HEK293 (cell line): ENCODE results near the gene LGALS13.

ENCODE experiments used
- BCL11A ChIP-seq: fragments of 450-650 bp; formaldehyde crosslinking; IDR thresholded peaks from 2 replicates; pipeline ENCODE4 v1.5.1; 2016; ENCODE audit warnings: low read depth, missing biosample characterization, missing genetic modification characterization
- CTCF ChIP-seq: fragments of 450-650 bp; formaldehyde crosslinking; IDR thresholded peaks from 2 replicates; pipeline ENCODE4 v1.5.1; 2016; ENCODE audit warnings: missing biosample characterization, missing genetic modification characterization
- KLF1 ChIP-seq: fragments of 450-650 bp; formaldehyde crosslinking; IDR thresholded peaks from 2 replicates; pipeline ENCODE4 v1.5.1; 2016; ENCODE audit warnings: missing biosample characterization, missing genetic modification characterization
- REST ChIP-seq: fragments of 450-650 bp; formaldehyde crosslinking; IDR thresholded peaks from 2 replicates; pipeline ENCODE4 v1.5.1; 2016; ENCODE audit warnings: missing biosample characterization, missing genetic modification characterization
- YY1 ChIP-seq: fragments of 450-650 bp; formaldehyde crosslinking; IDR thresholded peaks from 2 replicates; pipeline ENCODE4 v1.5.1; 2018; ENCODE audit warnings: missing biosample characterization, missing genetic modification characterization
- ZNF10 ChIP-seq: fragments of 450-650 bp; formaldehyde crosslinking; IDR thresholded peaks from 2 replicates; pipeline ENCODE4 v1.5.1; 2017; ENCODE audit warnings: missing biosample characterization, missing genetic modification characterization
- ZNF704 ChIP-seq: fragments of 450-650 bp; formaldehyde crosslinking; IDR thresholded peaks from 2 replicates; pipeline ENCODE4 v1.5.1; 2016; ENCODE audit warnings: missing biosample characterization, missing genetic modification characterization

GRCh38 chr19:39643591-39643990, 41.3 kb downstream of the LGALS13 start:
- TF ChIP-seq CTCF (tag by site-specific recombination) (no peak), KLF1 (no peak), ZNF704 (no peak), REST (no peak), BCL11A (tag by site-specific recombination) (no peak), YY1 (tag by site-specific recombination) (no peak), ZNF10 (tag by site-specific recombination) (no peak)
